HepG2 (cell line): ENCODE results near the gene HAPLN2. TPM values are rescaled to one million over a fixed set of nuclear protein-coding genes. Genes with fewer than 3 reads are reported as not detected.

Source experiments
- ATAC-seq: fragments of 200-7000 bp; cut with Tn5 transposase; 3 replicates; pipeline ENCODE4 v1.9.1; 2020; ENCODE audit warnings: mild to moderate bottlenecking, moderate library complexity
- BruUV-seq: library from RNA; stranded (reverse); fragments of 400-500 nt; replicated peaks from 2 replicates; lab custom pipeline; 2021; lab: Mats Ljungman, UMichigan
- CTCF ChIA-PET: fragments of 300-600 bp; formaldehyde crosslinking; extraction: SDS; loops from one replicate; lab custom pipeline; 2021; ENCODE audit warnings: low total read pairs, inconsistent platforms, low intra/inter-chr PET ratio; lab: Yijun Ruan, JAX
- POLR2A ChIA-PET: fragments of 350-600 bp; sonication (Branson Sonifier 250); formaldehyde crosslinking; loops from one replicate; lab custom pipeline; 2020; ENCODE audit warnings: antibody characterized with exemption, inconsistent platforms; lab: Yijun Ruan, JAX
- DNase-seq: peaks from one replicate; pipeline ENCODE4 v3.0.0-alpha.2; 2015; ENCODE audit warnings: low spot score
- FAIRE-seq: peaks from 3 replicates; lab custom pipeline; 2011; peaks lifted over from hg19 to GRCh38; lab: Jason Lieb, UNC
- H2AFZ ChIP-seq: one replicate; pipeline ENCODE4 v1.6.1; 2011; ENCODE audit warnings: low read length, inconsistent platforms
- H3K27ac ChIP-seq: fragments of 300-600 bp; 3 replicates; pipeline ENCODE4 v1.8.0; 2011; ENCODE audit warnings: mixed run types, mild to moderate bottlenecking, mixed read lengths, low read length, inconsistent platforms; ENCODE audit not compliant: insufficient read depth; ENCODE audit errors: extremely low read length
- H3K27me3 ChIP-seq, 2 experiments: fragments of 200-600 bp in 1 of 2; 2 replicates in 1 of 2; 3 replicates in 1 of 2; pipeline versions ENCODE4 v1.6.0 to v1.8.0; 2011; ENCODE audit warnings: low read length in 2 of 2, mild to moderate bottlenecking in 2 of 2, moderate library complexity in 2 of 2, inconsistent platforms in 1 of 2; ENCODE audit not compliant: insufficient read depth in 2 of 2, control insufficient read depth in 1 of 2
- H3K36me3 ChIP-seq, 2 experiments: fragments of 200-600 bp in 1 of 2; replicated peaks in 1 of 2; 2 replicates in 1 of 2; 3 replicates in 1 of 2; pipeline versions ENCODE4 v1.5.1 to v1.8.0; 2011; ENCODE audit warnings: low read length in 2 of 2, inconsistent platforms in 1 of 2; ENCODE audit not compliant: insufficient read depth in 2 of 2, control insufficient read depth in 1 of 2
- H3K4me1 ChIP-seq: 2 replicates; pipeline ENCODE4 v1.5.1; 2012; ENCODE audit warnings: low read length, inconsistent platforms; ENCODE audit not compliant: insufficient read depth
- H3K4me2 ChIP-seq: 2 replicates; pipeline ENCODE4 v1.6.0; 2011; ENCODE audit warnings: low read depth, low read length, inconsistent platforms
- H3K4me3 ChIP-seq, 3 experiments: fragments of 200-600 bp in 1 of 3; sonication (generic), shearing (Covaris generic) in 1 of 3; replicated peaks in 1 of 3; 2 replicates each; pipeline ENCODE4 v1.5.1; 2011 to 2016; ENCODE audit warnings: low read length in 3 of 3, inconsistent platforms in 2 of 3, low read depth in 2 of 3, mild to moderate bottlenecking in 2 of 3, control low read depth in 1 of 3, mixed read lengths in 1 of 3; ENCODE audit not compliant: insufficient read depth in 1 of 3
- H3K79me2 ChIP-seq: one replicate; pipeline ENCODE4 v1.6.1; 2011; ENCODE audit warnings: low read length, inconsistent platforms; ENCODE audit not compliant: insufficient read depth
- H3K9ac ChIP-seq: 2 replicates; pipeline ENCODE4 v1.6.0; 2011; ENCODE audit warnings: mild to moderate bottlenecking, low read depth, low read length, inconsistent platforms; ENCODE audit not compliant: insufficient read depth
- H3K9me3 ChIP-seq: 2 replicates; pipeline ENCODE4 v1.5.1; 2012; ENCODE audit warnings: mild to moderate bottlenecking, low read length
- H4K20me1 ChIP-seq: 2 replicates; pipeline ENCODE4 v1.6.0; 2011; ENCODE audit warnings: inconsistent platforms, mild to moderate bottlenecking, low read length, moderate library complexity; ENCODE audit not compliant: insufficient read depth
- AGO2 ChIP-seq: fragments of 200-400 bp; formaldehyde crosslinking; optimal IDR thresholded peaks from 2 replicates; pipeline ENCODE3; 2017; ENCODE audit warnings: mild to moderate bottlenecking, low read depth, low read length, moderate library complexity
- BRD4 ChIP-seq: sonication (generic); formaldehyde crosslinking; IDR thresholded peaks from 2 replicates; pipeline ENCODE4 v1.4.0; 2020; ENCODE audit warnings: missing genetic modification reagents
- KDM5A ChIP-seq: fragments of 200-600 bp; sonication (generic); IDR thresholded peaks from 2 replicates; pipeline ENCODE4 v1.7.0; 2018; ENCODE audit warnings: antibody characterized with exemption, mild to moderate bottlenecking, low read length, borderline replicate concordance
- NBN ChIP-seq: fragments of 450-650 bp; conservative IDR thresholded peaks from 2 replicates; pipeline ENCODE4 v1.6.1; 2017
- POLR2G ChIP-seq: fragments of 200-400 bp; formaldehyde crosslinking; IDR thresholded peaks from 2 replicates; pipeline ENCODE4 v1.6.1; 2018; ENCODE audit warnings: mild to moderate bottlenecking, low read depth, low read length, moderate library complexity
- SSRP1 ChIP-seq: IDR thresholded peaks from 2 replicates; pipeline ENCODE4 v1.6.1; 2016; ENCODE audit warnings: control low read depth
- SYNCRIP ChIP-seq: fragments of 200-400 bp; formaldehyde crosslinking; IDR thresholded peaks from 2 replicates; pipeline ENCODE4 v1.6.1; 2018; ENCODE audit warnings: mild to moderate bottlenecking, low read depth, low read length; ENCODE audit not compliant: insufficient read depth
- ZNF660 ChIP-seq: sonication (generic); formaldehyde crosslinking; IDR thresholded peaks from 2 replicates; pipeline ENCODE4 v1.5.1; 2020; ENCODE audit warnings: mild to moderate bottlenecking, low read depth, missing genetic modification reagents, borderline replicate concordance
- WGBS: methylation state at CpG from one replicate; pipeline ENCODE4 v1.1.6; 2017; ENCODE audit warnings: low lambda C conversion rate; 5-methylcytosine and 5-hydroxymethylcytosine counted together
- in situ Hi-C: cut with HindIII; loops from 2 replicates; pipeline ENCODE4 v1.10.0; 2017; ENCODE audit warnings: low pct_unique_long_range_greater_than_20kb; ENCODE audit not compliant: extremely low pct_ligation_motif_present
- intact Hi-C: fragments of 100-400 bp; cut with micrococcal nuclease; formaldehyde crosslinking; loops from one replicate; pipeline ENCODE4 v1.10.0; 2022; ENCODE audit not compliant: unreplicated experiment
- polyA plus RNA-seq, 8 experiments: library from polyadenylated mRNA; depleted of rRNA in 3 of 8; stranded (reverse) in 7 of 8; unstranded in 1 of 8; fragments of >200 nt; fragmentation: Illumina TruSeq in 4 of 8; extraction: Trizol in 4 of 8; gene quantifications; 2 replicates each; pipeline versions ENCODE4 v1.2.1 to v1.2.3, GENCODE V29; 2011 to 2016; ENCODE audit warnings: low read depth in 4 of 8, missing spikeins in 1 of 8, mixed read lengths in 1 of 8; ENCODE audit not compliant: insufficient read depth in 1 of 8
- total RNA-seq, 5 experiments: library from RNA; depleted of rRNA; stranded (reverse); fragments of >200 nt; fragmentation: Illumina TruSeq; extraction: Trizol; gene quantifications; 2 replicates each; pipeline ENCODE4 v1.2.3, GENCODE V29; 2016; ENCODE audit warnings: low read depth in 1 of 5
- TF ChIP-seq, protein P1 (sequence below): sonication (generic); formaldehyde crosslinking; IDR thresholded peaks from 2 replicates; pipeline ENCODE4 v1.5.0; 2020; ENCODE audit warnings: mild to moderate bottlenecking, missing genetic modification reagents, borderline replicate concordance
- TF ChIP-seq, protein P2 (sequence below): sonication (generic); formaldehyde crosslinking; IDR thresholded peaks from 2 replicates; pipeline ENCODE4 v1.8.0; 2023; ENCODE audit warnings: mild to moderate bottlenecking, missing genetic modification reagents
- TF ChIP-seq, protein P3 (sequence below): sonication (generic); formaldehyde crosslinking; IDR thresholded peaks from 2 replicates; pipeline ENCODE4 v1.4.0; 2020; ENCODE audit warnings: missing genetic modification reagents
- TF ChIP-seq, protein P4 (sequence below): sonication (generic); formaldehyde crosslinking; IDR thresholded peaks from 2 replicates; pipeline ENCODE4 v1.5.0; 2020; ENCODE audit warnings: missing genetic modification reagents
- TF ChIP-seq, protein P5 (sequence below): sonication (generic); formaldehyde crosslinking; IDR thresholded peaks from 2 replicates; pipeline ENCODE4 v1.8.1; 2023; ENCODE audit warnings: mild to moderate bottlenecking, missing genetic modification reagents, borderline replicate concordance

The HAPLN2 gene
- total and polyA plus RNA-seq, 2 of the 13 experiments (the other 11 are each of a cell fraction or from before 2014, with no cell fraction given), result not detected

DNA sequence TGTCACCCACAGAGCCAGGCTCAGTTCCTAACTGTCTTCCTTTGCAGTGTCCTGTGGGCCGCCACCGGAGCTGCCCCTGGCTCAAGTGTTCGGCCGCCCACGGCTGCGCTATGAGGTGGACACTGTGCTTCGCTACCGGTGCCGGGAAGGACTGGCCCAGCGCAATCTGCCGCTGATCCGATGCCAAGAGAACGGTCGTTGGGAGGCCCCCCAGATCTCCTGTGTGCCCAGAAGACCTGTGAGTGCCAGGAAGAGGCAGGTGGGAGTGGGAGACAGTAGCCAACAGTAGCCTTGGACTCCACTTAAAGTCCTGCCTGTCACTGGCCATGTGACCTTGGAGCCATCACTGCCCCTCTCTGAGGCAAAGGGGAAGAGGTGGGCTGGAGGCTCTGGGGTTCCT lies 39.3 kb downstream of the HAPLN2 start (continued):
- TF ChIP-seq, protein P1, sequence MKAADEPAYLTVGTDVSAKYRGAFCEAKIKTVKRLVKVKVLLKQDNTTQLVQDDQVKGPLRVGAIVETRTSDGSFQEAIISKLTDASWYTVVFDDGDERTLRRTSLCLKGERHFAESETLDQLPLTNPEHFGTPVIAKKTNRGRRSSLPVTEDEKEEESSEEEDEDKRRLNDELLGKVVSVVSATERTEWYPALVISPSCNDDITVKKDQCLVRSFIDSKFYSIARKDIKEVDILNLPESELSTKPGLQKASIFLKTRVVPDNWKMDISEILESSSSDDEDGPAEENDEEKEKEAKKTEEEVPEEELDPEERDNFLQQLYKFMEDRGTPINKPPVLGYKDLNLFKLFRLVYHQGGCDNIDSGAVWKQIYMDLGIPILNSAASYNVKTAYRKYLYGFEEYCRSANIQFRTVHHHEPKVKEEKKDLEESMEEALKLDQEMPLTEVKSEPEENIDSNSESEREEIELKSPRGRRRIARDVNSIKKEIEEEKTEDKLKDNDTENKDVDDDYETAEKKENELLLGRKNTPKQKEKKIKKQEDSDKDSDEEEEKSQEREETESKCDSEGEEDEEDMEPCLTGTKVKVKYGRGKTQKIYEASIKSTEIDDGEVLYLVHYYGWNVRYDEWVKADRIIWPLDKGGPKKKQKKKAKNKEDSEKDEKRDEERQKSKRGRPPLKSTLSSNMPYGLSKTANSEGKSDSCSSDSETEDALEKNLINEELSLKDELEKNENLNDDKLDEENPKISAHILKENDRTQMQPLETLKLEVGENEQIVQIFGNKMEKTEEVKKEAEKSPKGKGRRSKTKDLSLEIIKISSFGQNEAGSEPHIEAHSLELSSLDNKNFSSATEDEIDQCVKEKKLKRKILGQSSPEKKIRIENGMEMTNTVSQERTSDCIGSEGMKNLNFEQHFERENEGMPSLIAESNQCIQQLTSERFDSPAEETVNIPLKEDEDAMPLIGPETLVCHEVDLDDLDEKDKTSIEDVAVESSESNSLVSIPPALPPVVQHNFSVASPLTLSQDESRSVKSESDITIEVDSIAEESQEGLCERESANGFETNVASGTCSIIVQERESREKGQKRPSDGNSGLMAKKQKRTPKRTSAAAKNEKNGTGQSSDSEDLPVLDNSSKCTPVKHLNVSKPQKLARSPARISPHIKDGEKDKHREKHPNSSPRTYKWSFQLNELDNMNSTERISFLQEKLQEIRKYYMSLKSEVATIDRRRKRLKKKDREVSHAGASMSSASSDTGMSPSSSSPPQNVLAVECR, result 0 out of 2 replicates have a peak, but pooled peaks have one; percentile 3

DNA sequence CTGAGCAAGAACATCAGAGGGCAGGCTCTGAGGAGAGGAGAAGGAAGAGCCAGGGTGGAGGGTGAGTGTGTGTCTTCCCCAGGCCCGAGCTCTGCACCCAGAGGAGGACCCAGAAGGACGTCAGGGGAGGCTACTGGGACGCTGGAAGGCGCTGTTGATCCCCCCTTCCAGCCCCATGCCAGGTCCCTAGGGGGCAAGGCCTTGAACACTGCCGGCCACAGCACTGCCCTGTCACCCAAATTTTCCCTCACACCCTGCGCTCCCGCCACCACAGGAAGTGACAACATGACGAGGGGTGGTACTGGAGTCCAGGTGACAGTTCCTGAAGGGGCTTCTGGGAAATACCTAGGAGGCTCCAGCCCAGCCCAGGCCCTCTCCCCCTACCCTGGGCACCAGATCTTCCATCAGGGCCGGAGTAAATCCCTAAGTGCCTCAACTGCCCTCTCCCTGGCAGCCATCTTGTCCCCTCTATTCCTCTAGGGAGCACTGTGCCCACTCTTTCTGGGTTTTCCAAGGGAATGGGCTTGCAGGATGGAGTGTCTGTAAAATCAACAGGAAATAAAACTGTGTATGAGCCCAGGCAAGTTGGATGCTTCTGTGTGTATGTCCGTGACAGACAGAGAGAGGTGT lies 39.8 kb downstream of the HAPLN2 start:
- Histone ChIP-seq H4K20me1 (peaks cover 58% of the 10 kb centered on the region), H3K9me3 (no peaks in the 10 kb centered on the region), H2AFZ (no peak overlapping the region)
- CTCF ChIA-PET, result interaction anchor here (1.3 to 6.4 kb wide), 5 partner anchors 15 to 66 kb away, joined by 4 to 166 read pairs (median 9); partner anchors contain the start of gene NES
- WGBS, result 95% methylated on average over 8 of the region's 10 CpGs
- TF ChIP-seq AGO2, result peak; percentile 38
- TF ChIP-seq, protein P2, sequence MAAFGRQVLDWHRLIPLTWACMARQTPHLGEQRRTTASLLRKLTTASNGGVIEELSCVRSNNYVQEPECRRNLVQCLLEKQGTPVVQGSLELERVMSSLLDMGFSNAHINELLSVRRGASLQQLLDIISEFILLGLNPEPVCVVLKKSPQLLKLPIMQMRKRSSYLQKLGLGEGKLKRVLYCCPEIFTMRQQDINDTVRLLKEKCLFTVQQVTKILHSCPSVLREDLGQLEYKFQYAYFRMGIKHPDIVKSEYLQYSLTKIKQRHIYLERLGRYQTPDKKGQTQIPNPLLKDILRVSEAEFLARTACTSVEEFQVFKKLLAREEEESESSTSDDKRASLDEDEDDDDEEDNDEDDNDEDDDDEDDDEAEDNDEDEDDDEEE (CRISPR knock-in tag), result no peak
- peak; percentile 12; the same call in 1 of the 2 replicates for TF ChIP-seq POLR2G
- no peak for TF ChIP-seq KDM5A
- TF ChIP-seq NBN, result no peak
- TF ChIP-seq, protein P3, sequence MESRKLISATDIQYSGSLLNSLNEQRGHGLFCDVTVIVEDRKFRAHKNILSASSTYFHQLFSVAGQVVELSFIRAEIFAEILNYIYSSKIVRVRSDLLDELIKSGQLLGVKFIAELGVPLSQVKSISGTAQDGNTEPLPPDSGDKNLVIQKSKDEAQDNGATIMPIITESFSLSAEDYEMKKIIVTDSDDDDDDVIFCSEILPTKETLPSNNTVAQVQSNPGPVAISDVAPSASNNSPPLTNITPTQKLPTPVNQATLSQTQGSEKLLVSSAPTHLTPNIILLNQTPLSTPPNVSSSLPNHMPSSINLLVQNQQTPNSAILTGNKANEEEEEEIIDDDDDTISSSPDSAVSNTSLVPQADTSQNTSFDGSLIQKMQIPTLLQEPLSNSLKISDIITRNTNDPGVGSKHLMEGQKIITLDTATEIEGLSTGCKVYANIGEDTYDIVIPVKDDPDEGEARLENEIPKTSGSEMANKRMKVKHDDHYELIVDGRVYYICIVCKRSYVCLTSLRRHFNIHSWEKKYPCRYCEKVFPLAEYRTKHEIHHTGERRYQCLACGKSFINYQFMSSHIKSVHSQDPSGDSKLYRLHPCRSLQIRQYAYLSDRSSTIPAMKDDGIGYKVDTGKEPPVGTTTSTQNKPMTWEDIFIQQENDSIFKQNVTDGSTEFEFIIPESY (CRISPR knock-in tag), result peak; percentile 32; the same call in 1 of the 2 replicates
- no peak for TF ChIP-seq ZNF660 (CRISPR knock-in tag)
- peak; percentile 61; the same call in 1 of the 2 replicates for TF ChIP-seq SSRP1
- TF ChIP-seq, protein P4, sequence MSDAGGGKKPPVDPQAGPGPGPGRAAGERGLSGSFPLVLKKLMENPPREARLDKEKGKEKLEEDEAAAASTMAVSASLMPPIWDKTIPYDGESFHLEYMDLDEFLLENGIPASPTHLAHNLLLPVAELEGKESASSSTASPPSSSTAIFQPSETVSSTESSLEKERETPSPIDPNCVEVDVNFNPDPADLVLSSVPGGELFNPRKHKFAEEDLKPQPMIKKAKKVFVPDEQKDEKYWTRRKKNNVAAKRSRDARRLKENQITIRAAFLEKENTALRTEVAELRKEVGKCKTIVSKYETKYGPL (CRISPR knock-in tag), result no peak
- TF ChIP-seq SYNCRIP, result no peak
- TF ChIP-seq, protein P5, sequence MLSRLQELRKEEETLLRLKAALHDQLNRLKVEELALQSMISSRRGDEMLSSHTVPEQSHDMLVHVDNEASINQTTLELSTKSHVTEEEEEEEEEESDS, result no peak
- TF ChIP-seq BRD4 (CRISPR knock-in tag), result no peak
- TF ChIP-seq, all 625 proteins: peak for 4
- Histone ChIP-seq H3K9ac (peak overlapping the region; percentile 72), H3K4me2 (peak overlapping the region; percentile 96), H3K4me1 (peaks cover 71% of the 10 kb centered on the region), H3K79me2 (peaks cover 20% of the 10 kb centered on the region), H3K4me3 (peak overlapping the region in 2 of 3 experiments; percentile 31 to 72; a peak in 3 of 6 replicates), H3K36me3 (peaks cover 1 to 5% of the 10 kb centered on the region in 2 experiments; a peak in 1 of 5 replicates), H3K27ac (no peak overlapping the region), H3K27me3 (no peaks in the 10 kb centered on the region; a peak in 1 of 5 replicates)
- no peak for DNase-seq
- intact Hi-C loops, result no loop called here
- in situ Hi-C loops, result no loop called here
- BruUV-seq, result no TSS peak
- no peak for ATAC-seq
- POLR2A ChIA-PET, result interaction anchor here (1.0 to 11.4 kb wide), 4 partner anchors 15 to 108 kb away, joined by 3 to 189 read pairs (median 4); partner anchors contain the start of genes HDGF, NES and PRCC
- FAIRE-seq, result no peak
